ENCODE results near the gene ERG.

The ERG gene

DNA sequence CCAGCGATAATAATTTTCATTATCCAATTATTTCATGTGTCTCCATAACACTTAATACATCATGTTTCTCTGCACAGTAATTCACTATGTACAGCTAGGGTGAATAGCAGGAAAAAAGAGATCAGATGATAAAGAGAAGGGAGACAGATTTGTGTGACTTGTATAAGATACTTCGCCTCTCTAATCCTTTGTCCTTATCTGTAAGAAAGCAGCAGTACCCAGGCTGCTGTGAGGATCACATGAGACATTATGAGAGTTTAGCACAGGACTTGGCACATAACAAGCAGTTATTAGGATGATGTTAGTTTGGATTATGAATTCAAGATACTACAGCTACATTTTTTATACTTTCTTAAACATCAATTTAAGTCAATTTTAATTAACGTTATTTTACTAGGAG lies 6.3 kb downstream of the ERG start:
- H3K4me2 ChIP-seq (ENCODE audit: low read depth, low read length, poor library complexity, severe bottlenecking), result peak overlapping the region; percentile 91
- no peaks in the 10 kb centered on the region for H3K27me3 ChIP-seq (ENCODE audit: insufficient read depth, low read length, poor library complexity, severe bottlenecking)
- H3K9me2 ChIP-seq (replicated peaks; ENCODE audit: low read depth, low read length), result no peaks in the 10 kb centered on the region
- no peak overlapping the region for H2AFZ ChIP-seq (ENCODE audit: low read length)
- H3K4me1 ChIP-seq (ENCODE audit: insufficient read depth, low read length, poor library complexity, severe bottlenecking), result peaks cover 76% of the 10 kb centered on the region
- peaks cover 53% of the 10 kb centered on the region for H3K36me3 ChIP-seq (ENCODE audit: insufficient read depth, low read length)
- H3K9me3 ChIP-seq (ENCODE audit: insufficient read depth, low read depth, low read length), result no peaks in the 10 kb centered on the region
- H3K79me2 ChIP-seq (ENCODE audit: insufficient read depth, low read length), result peaks cover 100% of the 10 kb centered on the region
- TF ChIP-seq, protein P1, sequence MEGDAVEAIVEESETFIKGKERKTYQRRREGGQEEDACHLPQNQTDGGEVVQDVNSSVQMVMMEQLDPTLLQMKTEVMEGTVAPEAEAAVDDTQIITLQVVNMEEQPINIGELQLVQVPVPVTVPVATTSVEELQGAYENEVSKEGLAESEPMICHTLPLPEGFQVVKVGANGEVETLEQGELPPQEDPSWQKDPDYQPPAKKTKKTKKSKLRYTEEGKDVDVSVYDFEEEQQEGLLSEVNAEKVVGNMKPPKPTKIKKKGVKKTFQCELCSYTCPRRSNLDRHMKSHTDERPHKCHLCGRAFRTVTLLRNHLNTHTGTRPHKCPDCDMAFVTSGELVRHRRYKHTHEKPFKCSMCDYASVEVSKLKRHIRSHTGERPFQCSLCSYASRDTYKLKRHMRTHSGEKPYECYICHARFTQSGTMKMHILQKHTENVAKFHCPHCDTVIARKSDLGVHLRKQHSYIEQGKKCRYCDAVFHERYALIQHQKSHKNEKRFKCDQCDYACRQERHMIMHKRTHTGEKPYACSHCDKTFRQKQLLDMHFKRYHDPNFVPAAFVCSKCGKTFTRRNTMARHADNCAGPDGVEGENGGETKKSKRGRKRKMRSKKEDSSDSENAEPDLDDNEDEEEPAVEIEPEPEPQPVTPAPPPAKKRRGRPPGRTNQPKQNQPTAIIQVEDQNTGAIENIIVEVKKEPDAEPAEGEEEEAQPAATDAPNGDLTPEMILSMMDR (conservative IDR thresholded peaks at IDR 0.05; ENCODE audit: low read length), result no peak
- TF ChIP-seq EZH2phosphoT487 (IDR thresholded peaks at IDR 0.05; ENCODE audit: borderline replicate concordance), result no peak
- H4K20me1 ChIP-seq (ENCODE audit: insufficient read depth, low read length, poor library complexity, severe bottlenecking), result peaks cover 46% of the 10 kb centered on the region
- peak overlapping the region; percentile 100 for H3K9ac ChIP-seq (ENCODE audit: low read depth, low read length, poor library complexity, severe bottlenecking)
- peak overlapping the region; percentile 96 for H3K4me3 ChIP-seq (ENCODE audit: low read length, poor library complexity, severe bottlenecking)
- H3F3A ChIP-seq (ENCODE audit: low read depth), result no peaks in the 10 kb centered on the region; the same call in 1 of the 2 replicates

DNA sequence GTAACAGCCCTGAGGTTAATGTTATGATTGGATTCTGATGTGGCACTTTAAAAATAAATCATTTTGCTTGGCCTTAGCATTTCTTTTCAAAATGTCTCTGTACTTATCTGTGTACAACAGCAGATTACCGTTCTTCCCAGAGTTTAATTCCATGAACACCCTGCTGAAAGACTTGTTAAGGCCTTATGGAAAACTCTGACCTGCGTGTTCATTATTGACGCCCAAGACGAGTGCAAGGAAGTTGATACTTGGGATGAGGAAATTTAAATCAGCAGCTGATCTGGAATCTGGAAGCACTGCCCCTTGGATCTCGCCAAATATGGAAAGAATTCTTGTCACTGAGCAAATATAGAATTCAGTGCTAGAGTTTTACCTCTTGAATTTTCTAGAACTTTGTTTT lies 6.7 kb downstream of the ERG start:
- no peaks in the 10 kb centered on the region for H3K9me3 ChIP-seq (ENCODE audit: insufficient read depth, low read depth, low read length)
- TF ChIP-seq EZH2phosphoT487 (IDR thresholded peaks at IDR 0.05; ENCODE audit: borderline replicate concordance), result no peak
- TF ChIP-seq, protein P1 (conservative IDR thresholded peaks at IDR 0.05; ENCODE audit: low read length), result no peak
- peaks cover 56% of the 10 kb centered on the region for H3K36me3 ChIP-seq (ENCODE audit: insufficient read depth, low read length)
- H3K9ac ChIP-seq (ENCODE audit: low read depth, low read length, poor library complexity, severe bottlenecking), result peak overlapping the region; percentile 100
- no peaks in the 10 kb centered on the region for H3K9me2 ChIP-seq (replicated peaks; ENCODE audit: low read depth, low read length)
- peaks cover 100% of the 10 kb centered on the region for H3K79me2 ChIP-seq (ENCODE audit: insufficient read depth, low read length)
- H3F3A ChIP-seq (ENCODE audit: low read depth), result no peaks in the 10 kb centered on the region; the same call in 1 of the 2 replicates
- peaks cover 50% of the 10 kb centered on the region for H4K20me1 ChIP-seq (ENCODE audit: insufficient read depth, low read length, poor library complexity, severe bottlenecking)
- H3K4me1 ChIP-seq (ENCODE audit: insufficient read depth, low read length, poor library complexity, severe bottlenecking), result peaks cover 80% of the 10 kb centered on the region
- H3K27me3 ChIP-seq (ENCODE audit: insufficient read depth, low read length, poor library complexity, severe bottlenecking), result no peaks in the 10 kb centered on the region
- peak overlapping the region; percentile 91 for H3K4me2 ChIP-seq (ENCODE audit: low read depth, low read length, poor library complexity, severe bottlenecking)
- peak overlapping the region; percentile 96 for H3K4me3 ChIP-seq (ENCODE audit: low read length, poor library complexity, severe bottlenecking)
- H2AFZ ChIP-seq (ENCODE audit: low read length), result no peak overlapping the region

DNA sequence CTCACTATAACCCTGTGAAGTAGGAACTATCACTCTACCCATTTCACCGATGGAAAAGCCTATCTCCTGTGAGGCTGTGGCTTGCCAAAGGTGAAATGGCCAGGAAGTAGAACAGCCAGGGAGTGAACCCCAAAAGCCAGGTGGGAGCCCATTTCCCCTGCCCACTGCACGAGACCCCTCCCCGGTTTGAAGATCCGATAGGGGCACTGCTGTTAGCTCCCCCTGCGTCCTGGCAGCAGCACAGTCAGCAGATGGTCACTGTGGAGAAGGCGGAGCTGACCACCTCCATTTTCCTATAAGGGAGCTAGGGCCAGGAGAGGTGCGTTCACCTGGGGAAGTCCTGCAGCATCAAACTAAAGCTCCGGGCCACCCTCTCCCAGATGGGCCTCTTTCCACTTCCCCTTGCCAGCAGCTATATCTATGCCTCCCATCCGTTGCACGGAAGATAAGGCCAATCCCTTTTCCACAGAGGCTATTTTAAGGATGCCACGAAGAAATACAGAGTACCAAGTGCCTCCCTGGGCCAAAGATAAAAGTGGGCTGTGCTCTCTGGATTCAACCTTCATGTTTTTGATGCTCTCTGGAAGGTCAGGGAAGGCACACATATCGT lies 7.8 kb downstream of the ERG start:
- Histone ChIP-seq H3K9ac (ENCODE audit: low read depth, low read length, poor library complexity, severe bottlenecking) (peak overlapping the region; percentile 100), H3K9me3 (ENCODE audit: insufficient read depth, low read depth, low read length) (no peaks in the 10 kb centered on the region), H3K27me3 (ENCODE audit: insufficient read depth, low read length, poor library complexity, severe bottlenecking) (no peaks in the 10 kb centered on the region), H3K36me3 (ENCODE audit: insufficient read depth, low read length) (peaks cover 58% of the 10 kb centered on the region), H4K20me1 (ENCODE audit: insufficient read depth, low read length, poor library complexity, severe bottlenecking) (peaks cover 59% of the 10 kb centered on the region), H3F3A (ENCODE audit: low read depth) (no peaks in the 10 kb centered on the region), H3K4me1 (ENCODE audit: insufficient read depth, low read length, poor library complexity, severe bottlenecking) (peaks cover 82% of the 10 kb centered on the region), H2AFZ (ENCODE audit: low read length) (no peak overlapping the region), H3K4me3 (ENCODE audit: low read length, poor library complexity, severe bottlenecking) (peak overlapping the region; percentile 96), H3K79me2 (ENCODE audit: insufficient read depth, low read length) (peaks cover 100% of the 10 kb centered on the region), H3K4me2 (ENCODE audit: low read depth, low read length, poor library complexity, severe bottlenecking) (peak overlapping the region; percentile 91), H3K9me2 (replicated peaks; ENCODE audit: low read depth, low read length) (no peaks in the 10 kb centered on the region)
- TF ChIP-seq, protein P1 (conservative IDR thresholded peaks at IDR 0.05; ENCODE audit: low read length), result no peak
- no peak for TF ChIP-seq EZH2phosphoT487 (IDR thresholded peaks at IDR 0.05; ENCODE audit: borderline replicate concordance)
